ENCODE measurements around the gene TSHZ1. TPM values are rescaled to one million over a fixed set of nuclear protein-coding genes. Genes with fewer than 3 reads are reported as not detected.

TSHZ1 gene
- polyA plus RNA-seq, 1 experiment: 23.9 TPM

GRCh38 chr18:75338631-75339030, 128.0 kb downstream of the TSHZ1 start:
- POLR2A ChIA-PET: no interaction called here

More at GRCh38 chr18:75338631-75339030, 128.0 kb downstream of the TSHZ1 start:
- Histone ChIP-seq H3K27me3 (ENCODE audit: control insufficient read depth, insufficient read depth, low read length) (no peaks in the 10 kb centered on the region), H3K4me3 (ENCODE audit: low read depth, low read length) (no peak overlapping the region), H3K36me3 (ENCODE audit: control insufficient read depth, insufficient read depth, low read length) (no peaks in the 10 kb centered on the region)
- TF ChIP-seq CTCF (IDR thresholded peaks at IDR 0.05; ENCODE audit: insufficient read depth, low read depth, low read length): no peak
- CTCF ChIA-PET: no interaction called here
- DNase-seq (ENCODE audit: low read depth): no peak

Other genes starting within 250 kb of the TSHZ1 start
- gene PTGR3, start 1.7 kb upstream of the TSHZ1 start, polyA plus RNA-seq (2011; rRNA removed): 63.0 and 70.3 TPM in 2 replicates
- gene SMIM21, start 216.9 kb downstream of the TSHZ1 start, polyA plus RNA-seq (2011; rRNA removed): not detected in 2 replicates

Data from BJ (cell line).